GM12878 (cell line): Measurements from ENCODE around the gene RPS6KL1. TPM values are rescaled to one million over a fixed set of nuclear protein-coding genes. Genes with fewer than 3 reads are reported as not detected.

Experiments used
- ASH2L ChIP-seq: fragments of 300-600, 200-600 bp; sonication (generic); IDR thresholded peaks from 2 replicates; pipeline ENCODE4 v1.6.1; 2017; ENCODE audit warnings: low read depth, mild to moderate bottlenecking, borderline replicate concordance
- EGR1 ChIP-seq, 2 experiments: IDR thresholded peaks; 1 replicate in 1 of 2; 2 replicates in 1 of 2; pipeline ENCODE4 v1.6.1; 2011 to 2012; ENCODE audit warnings: low read depth in 2 of 2, low read length in 2 of 2, borderline replicate concordance in 1 of 2, mild to moderate bottlenecking in 1 of 2, moderate library complexity in 1 of 2
- FOXK2 ChIP-seq: fragments of 450-650 bp; IDR thresholded peaks from 2 replicates; pipeline ENCODE4 v1.6.1; 2017; ENCODE audit warnings: mild to moderate bottlenecking, moderate library complexity
- LARP7 ChIP-seq: fragments of 450-650 bp; IDR thresholded peaks from 2 replicates; pipeline ENCODE4 v1.6.1; 2017; ENCODE audit warnings: mild to moderate bottlenecking
- MTA2 ChIP-seq: fragments of 450-650 bp; IDR thresholded peaks from 2 replicates; pipeline ENCODE4 v1.6.1; 2016; ENCODE audit warnings: low read depth, mild to moderate bottlenecking, moderate library complexity
- RUNX3 ChIP-seq: IDR thresholded peaks from 2 replicates; pipeline ENCODE4 v1.6.1; 2012; ENCODE audit warnings: low read length, inconsistent platforms
- SIN3A ChIP-seq: IDR thresholded peaks from 2 replicates; pipeline ENCODE4 v1.6.1; 2012; ENCODE audit warnings: low read depth, low read length, improper control_type of control experiment
- TARDBP ChIP-seq: IDR thresholded peaks from 2 replicates; pipeline ENCODE4 v1.6.1; 2016; ENCODE audit warnings: borderline replicate concordance
- USF1 ChIP-seq: IDR thresholded peaks from 2 replicates; pipeline ENCODE4 v1.6.1; 2011; ENCODE audit warnings: borderline replicate concordance, low read depth, mild to moderate bottlenecking, moderate library complexity, mixed read lengths, low read length; ENCODE audit not compliant: insufficient read depth; ENCODE audit errors: extremely low read length
- WRNIP1 ChIP-seq: IDR thresholded peaks from 2 replicates; pipeline ENCODE4 v1.6.1; 2011; ENCODE audit warnings: low read depth, low read length, improper control_type of control experiment, borderline replicate concordance
- ZBTB11 ChIP-seq: fragments of 450-650 bp; formaldehyde crosslinking; IDR thresholded peaks from 2 replicates; pipeline ENCODE4 v1.5.0; 2022; ENCODE audit warnings: mild to moderate bottlenecking, missing genetic modification characterization
- polyA plus RNA-seq, 11 experiments: library from polyadenylated mRNA; depleted of rRNA in 4 of 11; unstranded in 6 of 11; stranded (reverse) in 5 of 11; fragments of >200 nt; fragmentation: Nextera tagmentation in 4 of 11; fragmentation: Illumina TruSeq in 1 of 11; extraction: Ambion mirVana in 4 of 11; extraction: Trizol in 1 of 11; gene quantifications; 1 replicate in 1 of 11; 2 replicates in 10 of 11; pipeline versions ENCODE4 v1.2.1 to v1.2.3, GENCODE V29; 2011 to 2016; ENCODE audit warnings: inconsistent platforms in 2 of 11, missing spikeins in 2 of 11, low read depth in 1 of 11
- total RNA-seq, 4 experiments: library from RNA; depleted of rRNA in 3 of 4; stranded (reverse); fragments of >200 nt in 3 of 4; fragmentation: Illumina TruSeq in 1 of 4; extraction: Trizol in 1 of 4; gene quantifications; 2 replicates each; pipeline versions ENCODE4 v1.2.1 to v1.2.3, GENCODE V29; 2013 to 2021
- TF ChIP-seq, protein P1 (sequence below): fragments of 450-650 bp; conservative IDR thresholded peaks from 2 replicates; pipeline ENCODE4 v1.6.1; 2017; ENCODE audit warnings: mild to moderate bottlenecking, moderate library complexity
- TF ChIP-seq, protein P2 (sequence below): fragments of 450-650 bp; IDR thresholded peaks from 2 replicates; pipeline ENCODE4 v1.6.1; 2018; ENCODE audit warnings: mild to moderate bottlenecking, low read depth, moderate library complexity; ENCODE audit not compliant: partially characterized antibody
- TF ChIP-seq, protein P3 (sequence below): IDR thresholded peaks from 2 replicates; pipeline ENCODE4 v1.6.1; 2012; ENCODE audit warnings: improper control_type of control experiment, low read depth, low read length; ENCODE audit not compliant: insufficient replicate concordance

The RPS6KL1 gene
- total and polyA plus RNA-seq, 10 of the 15 experiments (the other 5 are each of a cell fraction or from before 2014, with no cell fraction given) = 0.04 to 4.2 (median 2.0) TPM

GRCh38 chr14:74881431-74882102, 41.5 kb downstream of the RPS6KL1 start, which contains the start of gene DLST (continued):
- TF ChIP-seq ZBTB11 (CRISPR knock-in tag) (peak; percentile 81), FOXK2 (peak; percentile 98), ASH2L (peak; percentile 87; the same call in 1 of the 2 replicates), USF1 (no peak), EGR1 (IDR thresholded peaks at IDR 0.05; ENCODE audit: borderline replicate concordance in 1 of 2, low read depth in 2 of 2, low read length in 2 of 2) (peak; percentile 42 to 59; a peak in 2 of 3 replicates), WRNIP1 (no peak), SIN3A (no peak), TARDBP (0 out of 2 replicates have a peak, but pooled peaks have one; percentile 22), LARP7 (peak; percentile 93), RUNX3 (peak; percentile 68), MTA2 (peak; percentile 63; the same call in 1 of the 2 replicates)
- TF ChIP-seq, protein P1, sequence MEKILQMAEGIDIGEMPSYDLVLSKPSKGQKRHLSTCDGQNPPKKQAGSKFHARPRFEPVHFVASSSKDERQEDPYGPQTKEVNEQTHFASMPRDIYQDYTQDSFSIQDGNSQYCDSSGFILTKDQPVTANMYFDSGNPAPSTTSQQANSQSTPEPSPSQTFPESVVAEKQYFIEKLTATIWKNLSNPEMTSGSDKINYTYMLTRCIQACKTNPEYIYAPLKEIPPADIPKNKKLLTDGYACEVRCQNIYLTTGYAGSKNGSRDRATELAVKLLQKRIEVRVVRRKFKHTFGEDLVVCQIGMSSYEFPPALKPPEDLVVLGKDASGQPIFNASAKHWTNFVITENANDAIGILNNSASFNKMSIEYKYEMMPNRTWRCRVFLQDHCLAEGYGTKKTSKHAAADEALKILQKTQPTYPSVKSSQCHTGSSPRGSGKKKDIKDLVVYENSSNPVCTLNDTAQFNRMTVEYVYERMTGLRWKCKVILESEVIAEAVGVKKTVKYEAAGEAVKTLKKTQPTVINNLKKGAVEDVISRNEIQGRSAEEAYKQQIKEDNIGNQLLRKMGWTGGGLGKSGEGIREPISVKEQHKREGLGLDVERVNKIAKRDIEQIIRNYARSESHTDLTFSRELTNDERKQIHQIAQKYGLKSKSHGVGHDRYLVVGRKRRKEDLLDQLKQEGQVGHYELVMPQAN = peak; percentile 88
- TF ChIP-seq, protein P2, sequence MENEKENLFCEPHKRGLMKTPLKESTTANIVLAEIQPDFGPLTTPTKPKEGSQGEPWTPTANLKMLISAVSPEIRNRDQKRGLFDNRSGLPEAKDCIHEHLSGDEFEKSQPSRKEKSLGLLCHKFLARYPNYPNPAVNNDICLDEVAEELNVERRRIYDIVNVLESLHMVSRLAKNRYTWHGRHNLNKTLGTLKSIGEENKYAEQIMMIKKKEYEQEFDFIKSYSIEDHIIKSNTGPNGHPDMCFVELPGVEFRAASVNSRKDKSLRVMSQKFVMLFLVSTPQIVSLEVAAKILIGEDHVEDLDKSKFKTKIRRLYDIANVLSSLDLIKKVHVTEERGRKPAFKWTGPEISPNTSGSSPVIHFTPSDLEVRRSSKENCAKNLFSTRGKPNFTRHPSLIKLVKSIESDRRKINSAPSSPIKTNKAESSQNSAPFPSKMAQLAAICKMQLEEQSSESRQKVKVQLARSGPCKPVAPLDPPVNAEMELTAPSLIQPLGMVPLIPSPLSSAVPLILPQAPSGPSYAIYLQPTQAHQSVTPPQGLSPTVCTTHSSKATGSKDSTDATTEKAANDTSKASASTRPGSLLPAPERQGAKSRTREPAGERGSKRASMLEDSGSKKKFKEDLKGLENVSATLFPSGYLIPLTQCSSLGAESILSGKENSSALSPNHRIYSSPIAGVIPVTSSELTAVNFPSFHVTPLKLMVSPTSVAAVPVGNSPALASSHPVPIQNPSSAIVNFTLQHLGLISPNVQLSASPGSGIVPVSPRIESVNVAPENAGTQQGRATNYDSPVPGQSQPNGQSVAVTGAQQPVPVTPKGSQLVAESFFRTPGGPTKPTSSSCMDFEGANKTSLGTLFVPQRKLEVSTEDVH = peak; percentile 67
- TF ChIP-seq, protein P3, sequence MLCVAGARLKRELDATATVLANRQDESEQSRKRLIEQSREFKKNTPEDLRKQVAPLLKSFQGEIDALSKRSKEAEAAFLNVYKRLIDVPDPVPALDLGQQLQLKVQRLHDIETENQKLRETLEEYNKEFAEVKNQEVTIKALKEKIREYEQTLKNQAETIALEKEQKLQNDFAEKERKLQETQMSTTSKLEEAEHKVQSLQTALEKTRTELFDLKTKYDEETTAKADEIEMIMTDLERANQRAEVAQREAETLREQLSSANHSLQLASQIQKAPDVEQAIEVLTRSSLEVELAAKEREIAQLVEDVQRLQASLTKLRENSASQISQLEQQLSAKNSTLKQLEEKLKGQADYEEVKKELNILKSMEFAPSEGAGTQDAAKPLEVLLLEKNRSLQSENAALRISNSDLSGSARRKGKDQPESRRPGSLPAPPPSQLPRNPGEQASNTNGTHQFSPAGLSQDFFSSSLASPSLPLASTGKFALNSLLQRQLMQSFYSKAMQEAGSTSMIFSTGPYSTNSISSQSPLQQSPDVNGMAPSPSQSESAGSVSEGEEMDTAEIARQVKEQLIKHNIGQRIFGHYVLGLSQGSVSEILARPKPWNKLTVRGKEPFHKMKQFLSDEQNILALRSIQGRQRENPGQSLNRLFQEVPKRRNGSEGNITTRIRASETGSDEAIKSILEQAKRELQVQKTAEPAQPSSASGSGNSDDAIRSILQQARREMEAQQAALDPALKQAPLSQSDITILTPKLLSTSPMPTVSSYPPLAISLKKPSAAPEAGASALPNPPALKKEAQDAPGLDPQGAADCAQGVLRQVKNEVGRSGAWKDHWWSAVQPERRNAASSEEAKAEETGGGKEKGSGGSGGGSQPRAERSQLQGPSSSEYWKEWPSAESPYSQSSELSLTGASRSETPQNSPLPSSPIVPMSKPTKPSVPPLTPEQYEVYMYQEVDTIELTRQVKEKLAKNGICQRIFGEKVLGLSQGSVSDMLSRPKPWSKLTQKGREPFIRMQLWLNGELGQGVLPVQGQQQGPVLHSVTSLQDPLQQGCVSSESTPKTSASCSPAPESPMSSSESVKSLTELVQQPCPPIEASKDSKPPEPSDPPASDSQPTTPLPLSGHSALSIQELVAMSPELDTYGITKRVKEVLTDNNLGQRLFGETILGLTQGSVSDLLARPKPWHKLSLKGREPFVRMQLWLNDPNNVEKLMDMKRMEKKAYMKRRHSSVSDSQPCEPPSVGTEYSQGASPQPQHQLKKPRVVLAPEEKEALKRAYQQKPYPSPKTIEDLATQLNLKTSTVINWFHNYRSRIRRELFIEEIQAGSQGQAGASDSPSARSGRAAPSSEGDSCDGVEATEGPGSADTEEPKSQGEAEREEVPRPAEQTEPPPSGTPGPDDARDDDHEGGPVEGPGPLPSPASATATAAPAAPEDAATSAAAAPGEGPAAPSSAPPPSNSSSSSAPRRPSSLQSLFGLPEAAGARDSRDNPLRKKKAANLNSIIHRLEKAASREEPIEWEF = no peak
